ENCODE results near the gene CDC42BPA. TPM values are rescaled to one million over a fixed set of nuclear protein-coding genes. Genes with fewer than 3 reads are reported as not detected.

The CDC42BPA gene
- total and polyA plus RNA-seq, 2 of the 13 experiments (the other 11 are each of a cell fraction or from before 2014, with no cell fraction given) = 6.5 to 16.0 TPM

DNA sequence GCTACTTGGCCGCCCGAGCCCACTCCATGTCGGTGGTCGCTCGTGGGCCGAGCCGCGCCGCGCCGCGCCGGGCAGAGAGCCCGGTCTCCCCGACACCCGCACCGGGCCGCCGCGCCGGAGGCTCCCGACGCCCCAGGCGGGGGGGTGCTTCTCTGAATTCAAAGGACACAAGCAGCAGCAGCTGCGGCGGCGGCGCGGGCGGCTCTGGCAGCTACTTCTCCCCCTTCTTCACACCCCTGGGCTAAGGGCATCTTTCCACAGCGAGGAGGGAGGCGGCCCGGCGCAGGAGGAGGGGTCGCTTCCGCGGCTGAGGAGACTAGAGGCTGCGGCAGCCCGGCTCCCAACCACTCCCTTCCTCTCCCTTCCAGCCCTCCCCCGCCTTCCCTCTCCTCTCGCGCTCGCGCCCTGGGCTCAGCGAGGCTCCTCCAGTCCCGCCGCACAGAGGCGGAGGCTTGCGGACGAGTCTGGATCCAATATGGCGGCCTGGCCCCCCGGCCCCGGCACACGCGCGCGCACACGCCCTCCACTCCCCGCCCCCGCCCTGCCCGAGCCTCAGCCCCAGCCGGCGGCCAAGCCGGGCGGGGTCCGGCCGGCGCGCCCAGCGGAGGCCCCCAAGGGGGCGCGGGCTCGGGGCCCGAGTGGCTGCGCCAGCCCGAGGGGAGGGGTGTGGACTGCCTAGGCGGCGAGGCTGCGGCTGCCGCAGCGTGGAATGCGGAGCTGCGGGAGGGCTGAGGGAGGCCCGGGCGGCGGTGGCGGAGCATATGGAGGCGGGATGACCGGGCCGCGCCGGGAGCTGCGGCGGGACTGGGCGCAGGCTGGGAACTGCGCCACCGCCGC is at the start of gene CDC42BPA (continued):
- TF ChIP-seq, protein P1, sequence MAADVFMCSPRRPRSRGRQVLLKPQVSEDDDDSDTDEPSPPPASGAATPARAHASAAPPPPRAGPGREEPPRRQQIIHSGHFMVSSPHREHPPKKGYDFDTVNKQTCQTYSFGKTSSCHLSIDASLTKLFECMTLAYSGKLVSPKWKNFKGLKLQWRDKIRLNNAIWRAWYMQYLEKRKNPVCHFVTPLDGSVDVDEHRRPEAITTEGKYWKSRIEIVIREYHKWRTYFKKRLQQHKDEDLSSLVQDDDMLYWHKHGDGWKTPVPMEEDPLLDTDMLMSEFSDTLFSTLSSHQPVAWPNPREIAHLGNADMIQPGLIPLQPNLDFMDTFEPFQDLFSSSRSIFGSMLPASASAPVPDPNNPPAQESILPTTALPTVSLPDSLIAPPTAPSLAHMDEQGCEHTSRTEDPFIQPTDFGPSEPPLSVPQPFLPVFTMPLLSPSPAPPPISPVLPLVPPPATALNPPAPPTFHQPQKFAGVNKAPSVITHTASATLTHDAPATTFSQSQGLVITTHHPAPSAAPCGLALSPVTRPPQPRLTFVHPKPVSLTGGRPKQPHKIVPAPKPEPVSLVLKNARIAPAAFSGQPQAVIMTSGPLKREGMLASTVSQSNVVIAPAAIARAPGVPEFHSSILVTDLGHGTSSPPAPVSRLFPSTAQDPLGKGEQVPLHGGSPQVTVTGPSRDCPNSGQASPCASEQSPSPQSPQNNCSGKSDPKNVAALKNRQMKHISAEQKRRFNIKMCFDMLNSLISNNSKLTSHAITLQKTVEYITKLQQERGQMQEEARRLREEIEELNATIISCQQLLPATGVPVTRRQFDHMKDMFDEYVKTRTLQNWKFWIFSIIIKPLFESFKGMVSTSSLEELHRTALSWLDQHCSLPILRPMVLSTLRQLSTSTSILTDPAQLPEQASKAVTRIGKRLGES (CRISPR knock-in tag; IDR thresholded peaks at IDR 0.05; ENCODE audit: borderline replicate concordance) = no peak
- TF ChIP-seq TAF15 (IDR thresholded peaks at IDR 0.05; ENCODE audit: low read depth, low read length, poor library complexity, severe bottlenecking) (no peak), ZSCAN31 (CRISPR knock-in tag; IDR thresholded peaks at IDR 0.05; ENCODE audit: low read depth) (0 out of 2 replicates have a peak, but pooled peaks have one; percentile 21), MIXL1 (CRISPR knock-in tag; IDR thresholded peaks at IDR 0.05) (no peak), ZNF224 (CRISPR knock-in tag; IDR thresholded peaks at IDR 0.05) (no peak), ZNF331 (CRISPR knock-in tag; IDR thresholded peaks at IDR 0.05) (no peak; the same call in 1 of the 2 replicates), NFRKB (IDR thresholded peaks at IDR 0.05) (no peak), BCL6 (CRISPR knock-in tag; IDR thresholded peaks at IDR 0.05) (no peak), MAZ (IDR thresholded peaks at IDR 0.05; ENCODE audit: borderline replicate concordance, low read depth, low read length) (peak; percentile 59; the same call in 1 of the 2 replicates), MAZ (CRISPR knock-in tag; IDR thresholded peaks at IDR 0.05; ENCODE audit: low read depth) (peak; percentile 60), ZNF550 (CRISPR knock-in tag; IDR thresholded peaks at IDR 0.05; ENCODE audit: borderline replicate concordance) (no peak), ZNF10 (CRISPR knock-in tag; IDR thresholded peaks at IDR 0.05; ENCODE audit: borderline replicate concordance, low read depth) (no peak), MAFK (conservative IDR thresholded peaks at IDR 0.05 in 1 of 2, IDR thresholded peaks at IDR 0.05 in 1 of 2; ENCODE audit: low read length in 2 of 2) (no peak), RNF2 (conservative IDR thresholded peaks at IDR 0.05; ENCODE audit: low read depth) (0 out of 2 replicates have a peak, but pooled peaks have one; percentile 40)
- TF ChIP-seq, protein P2, sequence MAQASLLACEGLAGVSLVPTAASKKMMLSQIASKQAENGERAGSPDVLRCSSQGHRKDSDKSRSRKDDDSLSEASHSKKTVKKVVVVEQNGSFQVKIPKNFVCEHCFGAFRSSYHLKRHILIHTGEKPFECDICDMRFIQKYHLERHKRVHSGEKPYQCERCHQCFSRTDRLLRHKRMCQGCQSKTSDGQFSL (CRISPR knock-in tag; IDR thresholded peaks at IDR 0.05) = peak; percentile 68; the same call in 1 of the 2 replicates
- TF ChIP-seq, protein P3, sequence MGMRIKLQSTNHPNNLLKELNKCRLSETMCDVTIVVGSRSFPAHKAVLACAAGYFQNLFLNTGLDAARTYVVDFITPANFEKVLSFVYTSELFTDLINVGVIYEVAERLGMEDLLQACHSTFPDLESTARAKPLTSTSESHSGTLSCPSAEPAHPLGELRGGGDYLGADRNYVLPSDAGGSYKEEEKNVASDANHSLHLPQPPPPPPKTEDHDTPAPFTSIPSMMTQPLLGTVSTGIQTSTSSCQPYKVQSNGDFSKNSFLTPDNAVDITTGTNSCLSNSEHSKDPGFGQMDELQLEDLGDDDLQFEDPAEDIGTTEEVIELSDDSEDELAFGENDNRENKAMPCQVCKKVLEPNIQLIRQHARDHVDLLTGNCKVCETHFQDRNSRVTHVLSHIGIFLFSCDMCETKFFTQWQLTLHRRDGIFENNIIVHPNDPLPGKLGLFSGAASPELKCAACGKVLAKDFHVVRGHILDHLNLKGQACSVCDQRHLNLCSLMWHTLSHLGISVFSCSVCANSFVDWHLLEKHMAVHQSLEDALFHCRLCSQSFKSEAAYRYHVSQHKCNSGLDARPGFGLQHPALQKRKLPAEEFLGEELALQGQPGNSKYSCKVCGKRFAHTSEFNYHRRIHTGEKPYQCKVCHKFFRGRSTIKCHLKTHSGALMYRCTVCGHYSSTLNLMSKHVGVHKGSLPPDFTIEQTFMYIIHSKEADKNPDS (CRISPR knock-in tag; IDR thresholded peaks at IDR 0.05) = no peak
- TF ChIP-seq, protein P4, sequence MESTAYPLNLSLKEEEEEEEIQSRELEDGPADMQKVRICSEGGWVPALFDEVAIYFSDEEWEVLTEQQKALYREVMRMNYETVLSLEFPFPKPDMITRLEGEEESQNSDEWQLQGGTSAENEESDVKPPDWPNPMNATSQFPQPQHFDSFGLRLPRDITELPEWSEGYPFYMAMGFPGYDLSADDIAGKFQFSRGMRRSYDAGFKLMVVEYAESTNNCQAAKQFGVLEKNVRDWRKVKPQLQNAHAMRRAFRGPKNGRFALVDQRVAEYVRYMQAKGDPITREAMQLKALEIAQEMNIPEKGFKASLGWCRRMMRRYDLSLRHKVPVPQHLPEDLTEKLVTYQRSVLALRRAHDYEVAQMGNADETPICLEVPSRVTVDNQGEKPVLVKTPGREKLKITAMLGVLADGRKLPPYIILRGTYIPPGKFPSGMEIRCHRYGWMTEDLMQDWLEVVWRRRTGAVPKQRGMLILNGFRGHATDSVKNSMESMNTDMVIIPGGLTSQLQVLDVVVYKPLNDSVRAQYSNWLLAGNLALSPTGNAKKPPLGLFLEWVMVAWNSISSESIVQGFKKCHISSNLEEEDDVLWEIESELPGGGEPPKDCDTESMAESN (CRISPR knock-in tag; conservative IDR thresholded peaks at IDR 0.05) = peak; percentile 58; the same call in 1 of the 2 replicates
- TF ChIP-seq, protein P5, sequence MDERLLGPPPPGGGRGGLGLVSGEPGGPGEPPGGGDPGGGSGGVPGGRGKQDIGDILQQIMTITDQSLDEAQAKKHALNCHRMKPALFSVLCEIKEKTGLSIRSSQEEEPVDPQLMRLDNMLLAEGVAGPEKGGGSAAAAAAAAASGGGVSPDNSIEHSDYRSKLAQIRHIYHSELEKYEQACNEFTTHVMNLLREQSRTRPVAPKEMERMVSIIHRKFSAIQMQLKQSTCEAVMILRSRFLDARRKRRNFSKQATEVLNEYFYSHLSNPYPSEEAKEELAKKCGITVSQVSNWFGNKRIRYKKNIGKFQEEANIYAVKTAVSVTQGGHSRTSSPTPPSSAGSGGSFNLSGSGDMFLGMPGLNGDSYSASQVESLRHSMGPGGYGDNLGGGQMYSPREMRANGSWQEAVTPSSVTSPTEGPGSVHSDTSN (CRISPR knock-in tag; IDR thresholded peaks at IDR 0.05) = no peak
- TF ChIP-seq, protein P6, sequence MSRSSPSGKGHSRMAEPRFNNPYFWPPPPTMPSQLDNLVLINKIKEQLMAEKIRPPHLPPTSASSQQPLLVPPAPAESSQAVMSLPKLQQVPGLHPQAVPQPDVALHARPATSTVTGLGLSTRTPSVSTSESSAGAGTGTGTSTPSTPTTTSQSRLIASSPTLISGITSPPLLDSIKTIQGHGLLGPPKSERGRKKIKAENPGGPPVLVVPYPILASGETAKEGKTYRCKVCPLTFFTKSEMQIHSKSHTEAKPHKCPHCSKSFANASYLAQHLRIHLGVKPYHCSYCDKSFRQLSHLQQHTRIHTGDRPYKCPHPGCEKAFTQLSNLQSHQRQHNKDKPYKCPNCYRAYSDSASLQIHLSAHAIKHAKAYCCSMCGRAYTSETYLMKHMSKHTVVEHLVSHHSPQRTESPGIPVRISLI (CRISPR knock-in tag; IDR thresholded peaks at IDR 0.05; ENCODE audit: borderline replicate concordance) = no peak
